BJ (cell line): ENCODE data around the gene DEAF1. TPM values are rescaled to one million over a fixed set of nuclear protein-coding genes. Genes with fewer than 3 reads are reported as not detected.
"Not testable (repeated sequence)": the region's sequence is repeated elsewhere in the genome, so short reads cannot be mapped to it uniquely, and the experiment has no call there.

Experiments used
- CTCF ChIA-PET: fragments of 350-600 bp; formaldehyde crosslinking; extraction: SDS; loops from one replicate; lab custom pipeline; 2021; ENCODE audit warnings: antibody characterized with exemption, inconsistent platforms; lab: Yijun Ruan, JAX
- POLR2A ChIA-PET: fragments of 300-600 bp; sonication (Branson Sonifier 250); formaldehyde crosslinking; extraction: SDS; loops from one replicate; lab custom pipeline; 2021; ENCODE audit warnings: antibody characterized with exemption; lab: Charles Lee
- DNase-seq: peaks from one replicate; pipeline ENCODE4 v3.0.0-alpha.2; 2011; ENCODE audit warnings: low read depth
- H3K27me3 ChIP-seq: 2 replicates; pipeline ENCODE4 v1.6.0; 2011; ENCODE audit warnings: low read length; ENCODE audit not compliant: control insufficient read depth, insufficient read depth
- H3K36me3 ChIP-seq: 2 replicates; pipeline ENCODE4 v1.5.1; 2011; ENCODE audit warnings: low read length; ENCODE audit not compliant: control insufficient read depth, insufficient read depth
- H3K4me3 ChIP-seq: 2 replicates; pipeline ENCODE4 v1.5.1; 2011; ENCODE audit warnings: low read depth, mild to moderate bottlenecking, control low read depth, low read length
- CTCF ChIP-seq: IDR thresholded peaks from 2 replicates; pipeline ENCODE4 v1.5.1; 2011; ENCODE audit warnings: low read depth, mild to moderate bottlenecking, control low read depth, inconsistent platforms, low read length, moderate library complexity; ENCODE audit not compliant: insufficient read depth
- polyA plus RNA-seq: library from polyadenylated mRNA; depleted of rRNA; stranded (reverse); fragments of >200 nt; gene quantifications from 2 replicates; pipeline ENCODE4 v1.2.3, GENCODE V29; 2011

DEAF1 gene
- polyA plus RNA-seq, 1 experiment: 27.7 TPM

GRCh38 chr11:653837-654236 is 41.2 kb downstream of the DEAF1 start:
- Histone ChIP-seq H3K36me3 (peaks cover 14% of the 10 kb centered on the region), H3K27me3 (no peaks in the 10 kb centered on the region), H3K4me3 (no peak overlapping the region)
- no peak for DNase-seq
- no peak for TF ChIP-seq CTCF
- POLR2A ChIA-PET: no interaction called here
- CTCF ChIA-PET: no interaction called here

- CTCF ChIA-PET: interaction anchor here (0.7 kb wide), 1 partner anchor 70 kb away, joined by 4 read pairs; no protein-coding TSS in a partner anchor
- POLR2A ChIA-PET, DNase-seq: not testable (repeated sequence)
These were observed 41.9 kb downstream of the DEAF1 start for GRCh38 chr11:653136-653535.

GRCh38 chr11:650482-650881 is 44.5 kb downstream of the DEAF1 start:
- Histone ChIP-seq H3K27me3 (no peaks in the 10 kb centered on the region), H3K4me3 (no peak overlapping the region), H3K36me3 (peaks cover 7% of the 10 kb centered on the region)
- no peak for DNase-seq
- ChIA-PET POLR2A (no interaction called here), CTCF (interaction anchor here (0.6 to 1.3 kb wide), 2 partner anchors 12 to 52 kb away, joined by 3 to 8 read pairs; no protein-coding TSS in a partner anchor)
- no peak for TF ChIP-seq CTCF

More at GRCh38 chr11:653136-653535, 41.9 kb downstream of the DEAF1 start:
- H3K36me3 ChIP-seq: peaks cover 12% of the 10 kb centered on the region
- not testable (repeated sequence) for H3K4me3 ChIP-seq, H3K27me3 ChIP-seq

GRCh38 chr11:647672-648158 is 47.3 kb downstream of the DEAF1 start:
- H3K27me3 ChIP-seq, H3K36me3 ChIP-seq, POLR2A ChIA-PET, H3K4me3 ChIP-seq, DNase-seq: not testable (repeated sequence)
- CTCF ChIA-PET: interaction anchor here (1.4 kb wide), 1 partner anchor 8 kb away, joined by 5 read pairs; no protein-coding TSS in a partner anchor

GRCh38 chr11:646214-646613 is 48.8 kb downstream of the DEAF1 start:
- POLR2A ChIA-PET: no interaction called here
- no peaks in the 10 kb centered on the region for H3K27me3 ChIP-seq
- H3K36me3 ChIP-seq: peaks cover 8% of the 10 kb centered on the region
- no peak for DNase-seq
- no peak for TF ChIP-seq CTCF
- CTCF ChIA-PET: interaction anchor here (0.6 to 0.8 kb wide), 2 partner anchors 81 to 1200 kb away, joined by 3 to 6 read pairs; no protein-coding TSS in a partner anchor
- H3K4me3 ChIP-seq: no peak overlapping the region

- POLR2A ChIA-PET: no interaction called here
- Histone ChIP-seq H3K4me3 (no peak overlapping the region), H3K27me3 (no peaks in the 10 kb centered on the region), H3K36me3 (peaks cover 10% of the 10 kb centered on the region)
- DNase-seq: no peak
- TF ChIP-seq CTCF: no peak
- CTCF ChIA-PET: interaction anchor here (1.0 kb wide), 1 partner anchor 17 kb away, joined by 4 read pairs; no protein-coding TSS in a partner anchor
These were observed 49.5 kb downstream of the DEAF1 start for GRCh38 chr11:645536-645935.
